Mesenchymal stem cell (in vitro differentiated cells and primary cell): ENCODE measurements around the gene PDGFC.

Experiments used
- DNase-seq: peaks from one replicate; pipeline ENCODE4 v3.0.0-alpha.2; 2013
- H2AFZ ChIP-seq: one replicate; pipeline ENCODE4 v1.6.1; 2013; ENCODE audit warnings: low read depth, mild to moderate bottlenecking, control low read depth, inconsistent platforms, low read length, moderate library complexity
- H2AK5ac ChIP-seq: 2 replicates; pipeline ENCODE4 v1.6.1; 2013; ENCODE audit warnings: low read length, moderate library complexity, mild to moderate bottlenecking, inconsistent platforms; ENCODE audit not compliant: severe bottlenecking
- H2BK120ac ChIP-seq: one replicate; pipeline ENCODE4 v1.6.1; 2013; ENCODE audit warnings: low read depth, mild to moderate bottlenecking, inconsistent platforms, low read length, moderate library complexity
- H2BK12ac ChIP-seq, 2 experiments: one replicate each; pipeline ENCODE4 v1.6.1; 2013; ENCODE audit warnings: inconsistent platforms in 2 of 2, low read length in 2 of 2, mild to moderate bottlenecking in 2 of 2, moderate library complexity in 2 of 2, control low read depth in 1 of 2
- H2BK15ac ChIP-seq: one replicate; pipeline ENCODE4 v1.6.1; 2013; ENCODE audit warnings: mild to moderate bottlenecking, low read depth, inconsistent platforms; ENCODE audit not compliant: poor library complexity, severe bottlenecking
- H2BK5ac ChIP-seq: 2 replicates; pipeline ENCODE4 v1.6.1; 2013; ENCODE audit warnings: low read depth, mild to moderate bottlenecking, low read length, control low read depth, inconsistent platforms; ENCODE audit not compliant: poor library complexity, severe bottlenecking
- H3K14ac ChIP-seq, 2 experiments: one replicate each; pipeline ENCODE4 v1.6.1; 2013; ENCODE audit warnings: inconsistent platforms in 2 of 2, low read length in 2 of 2, control low read depth in 1 of 2, mild to moderate bottlenecking in 1 of 2, moderate library complexity in 1 of 2
- H3K18ac ChIP-seq, 2 experiments: one replicate each; pipeline ENCODE4 v1.6.1; 2013; ENCODE audit warnings: inconsistent platforms in 2 of 2, low read length in 2 of 2, control low read depth in 1 of 2, low read depth in 1 of 2, mild to moderate bottlenecking in 1 of 2
- H3K23ac ChIP-seq, 2 experiments: one replicate each; pipeline ENCODE4 v1.6.1; 2013; ENCODE audit warnings: inconsistent platforms in 2 of 2, low read length in 2 of 2, mild to moderate bottlenecking in 2 of 2, moderate library complexity in 2 of 2, control low read depth in 1 of 2
- H3K27ac ChIP-seq: 2 replicates; pipeline ENCODE4 v1.5.1; 2013; ENCODE audit warnings: mild to moderate bottlenecking, moderate library complexity, low read length, control low read depth, inconsistent platforms; ENCODE audit not compliant: poor library complexity, severe bottlenecking
- H3K27me3 ChIP-seq, 2 experiments: 2 replicates each; pipeline versions ENCODE4 v1.6.1 to v1.7.0; 2013; ENCODE audit warnings: low read length in 2 of 2, mild to moderate bottlenecking in 2 of 2, moderate library complexity in 2 of 2, control low read depth in 1 of 2, inconsistent platforms in 1 of 2; ENCODE audit not compliant: control insufficient read depth in 1 of 2, insufficient read depth in 1 of 2
- H3K36me3 ChIP-seq, 2 experiments: 2 replicates each; pipeline versions ENCODE4 v1.6.1 to v1.7.0; 2013; ENCODE audit warnings: low read length in 2 of 2, control low read depth in 1 of 2, inconsistent platforms in 1 of 2, low read depth in 1 of 2, mild to moderate bottlenecking in 1 of 2; ENCODE audit not compliant: insufficient read depth in 2 of 2, control insufficient read depth in 1 of 2
- H3K4ac ChIP-seq, 2 experiments: one replicate each; pipeline ENCODE4 v1.6.1; 2013; ENCODE audit warnings: inconsistent platforms in 2 of 2, low read length in 2 of 2, mild to moderate bottlenecking in 2 of 2, moderate library complexity in 2 of 2, control low read depth in 1 of 2, low read depth in 1 of 2
- H3K4me1 ChIP-seq: 2 replicates; pipeline ENCODE4 v1.6.1; 2013; ENCODE audit warnings: low read depth, low read length, control low read depth; ENCODE audit not compliant: control insufficient read depth, insufficient read depth
- H3K4me2 ChIP-seq: 2 replicates; pipeline ENCODE4 v1.6.1; 2013; ENCODE audit warnings: low read length, mild to moderate bottlenecking, inconsistent platforms; ENCODE audit not compliant: poor library complexity, severe bottlenecking
- H3K4me3 ChIP-seq, 2 experiments: 2 replicates each; pipeline versions ENCODE4 v1.5.1 to v1.7.0; 2013; ENCODE audit warnings: low read length in 2 of 2, mild to moderate bottlenecking in 2 of 2, control low read depth in 1 of 2, low read depth in 1 of 2; ENCODE audit not compliant: insufficient read depth in 1 of 2
- H3K79me1 ChIP-seq: replicated peaks from 2 replicates; pipeline ENCODE4 v1.6.1; 2013; ENCODE audit warnings: mild to moderate bottlenecking, control low read depth, low read length, inconsistent platforms; ENCODE audit not compliant: poor library complexity, severe bottlenecking
- H3K9ac ChIP-seq: 2 replicates; pipeline ENCODE4 v1.7.0; 2013; ENCODE audit warnings: mild to moderate bottlenecking, low read length, moderate library complexity
- H3K9me3 ChIP-seq: 2 replicates; pipeline ENCODE4 v1.7.0; 2013; ENCODE audit warnings: mild to moderate bottlenecking, low read length; ENCODE audit not compliant: control insufficient read depth
- H4K8ac ChIP-seq: one replicate; pipeline ENCODE4 v1.6.1; 2013; ENCODE audit warnings: inconsistent platforms, mild to moderate bottlenecking, low read length, moderate library complexity
- H4K91ac ChIP-seq: one replicate; pipeline ENCODE4 v1.6.1; 2013; ENCODE audit warnings: mild to moderate bottlenecking, low read length, inconsistent platforms
- WGBS: methylation state at CpG from one replicate; pipeline ENCODE4 v1.1.7; 2013; ENCODE audit warnings: mixed read lengths; 5-methylcytosine and 5-hydroxymethylcytosine counted together

Gene PDGFC

GRCh38 chr4:156738766-156739165, 232.8 kb downstream of the PDGFC start:
- no peak overlapping the region for H3K4me3 ChIP-seq
- H2BK120ac ChIP-seq: no peak overlapping the region
- H2BK12ac ChIP-seq: no peak overlapping the region
- H3K4me1 ChIP-seq: no peaks in the 10 kb centered on the region
- H4K8ac ChIP-seq: no peak overlapping the region
- no peak overlapping the region for H2BK5ac ChIP-seq
- H3K27ac ChIP-seq: no peak overlapping the region
- H3K9me3 ChIP-seq: peaks cover 66% of the 10 kb centered on the region
- H3K27me3 ChIP-seq: no peaks in the 10 kb centered on the region
- H4K91ac ChIP-seq: no peak overlapping the region
- H3K18ac ChIP-seq: no peak overlapping the region
- no peak overlapping the region for H3K14ac ChIP-seq
- H3K36me3 ChIP-seq: no peaks in the 10 kb centered on the region
- H3K4me2 ChIP-seq: no peak overlapping the region
- H3K4ac ChIP-seq: no peak overlapping the region
- no peak overlapping the region for H3K9ac ChIP-seq
- DNase-seq: no peak
- no peaks in the 10 kb centered on the region for H3K79me1 ChIP-seq
- H2AFZ ChIP-seq: no peak overlapping the region
- H2BK15ac ChIP-seq: no peak overlapping the region
- H3K23ac ChIP-seq: no peak overlapping the region
- 94% methylated on average over 1 of the region's 2 CpGs for WGBS
- no peak overlapping the region for H2AK5ac ChIP-seq

- H2BK15ac ChIP-seq: no peak overlapping the region
- H3K27ac ChIP-seq: no peak overlapping the region
- H3K18ac ChIP-seq: no peak overlapping the region
- peaks cover 80% of the 10 kb centered on the region for H3K9me3 ChIP-seq
- H2BK5ac ChIP-seq: no peak overlapping the region
- H3K9ac ChIP-seq: no peak overlapping the region
- no peak overlapping the region for H3K23ac ChIP-seq
- H3K4me1 ChIP-seq: no peaks in the 10 kb centered on the region
- H3K4ac ChIP-seq: no peak overlapping the region
- H3K4me2 ChIP-seq: no peak overlapping the region
- no peak overlapping the region for H2AFZ ChIP-seq
- H3K79me1 ChIP-seq: no peaks in the 10 kb centered on the region
- H3K27me3 ChIP-seq: no peaks in the 10 kb centered on the region
- no peak for DNase-seq
- WGBS: 11% methylated on average over 2 of the region's 7 CpGs
- H2AK5ac ChIP-seq: no peak overlapping the region
- H2BK12ac ChIP-seq: no peak overlapping the region
- H3K4me3 ChIP-seq: no peak overlapping the region
- H3K36me3 ChIP-seq: no peaks in the 10 kb centered on the region
- H4K91ac ChIP-seq: no peak overlapping the region
- H4K8ac ChIP-seq: no peak overlapping the region
- no peak overlapping the region for H3K14ac ChIP-seq
- no peak overlapping the region for H2BK120ac ChIP-seq
Observed at GRCh38 chr4:156734965-156735895, 236.4 kb downstream of the PDGFC start.

- Histone ChIP-seq H3K4me1 (no peaks in the 10 kb centered on the region), H3K18ac (no peak overlapping the region), H3K4me3 (peak overlapping the region in 1 of 2 experiments; percentile 21), H2AK5ac (no peak overlapping the region), H3K4me2 (no peak overlapping the region), H3K23ac (no peak overlapping the region), H3K27ac (no peak overlapping the region), H3K27me3 (no peaks in the 10 kb centered on the region), H3K9me3 (peaks cover 91% of the 10 kb centered on the region), H3K14ac (no peak overlapping the region), H3K4ac (no peak overlapping the region), H2BK5ac (no peak overlapping the region), H4K8ac (no peak overlapping the region), H2BK15ac (no peak overlapping the region), H3K9ac (no peak overlapping the region), H4K91ac (no peak overlapping the region), H3K36me3 (no peaks in the 10 kb centered on the region), H2BK120ac (no peak overlapping the region), H2BK12ac (no peak overlapping the region), H2AFZ (no peak overlapping the region), H3K79me1 (no peaks in the 10 kb centered on the region)
- no CpG with 5 or more reads among the region's 1 CpG for WGBS
- no peak for DNase-seq
Observed at GRCh38 chr4:156733582-156733981, 238.0 kb downstream of the PDGFC start.

- H3K4me1 ChIP-seq: no peaks in the 10 kb centered on the region
- H2BK120ac ChIP-seq: no peak overlapping the region
- H3K4me2 ChIP-seq: no peak overlapping the region
- no peak overlapping the region for H4K8ac ChIP-seq
- H2BK5ac ChIP-seq: no peak overlapping the region
- no peak overlapping the region for H2BK15ac ChIP-seq
- H3K4ac ChIP-seq: no peak overlapping the region
- no peak overlapping the region for H3K14ac ChIP-seq
- H3K79me1 ChIP-seq: no peaks in the 10 kb centered on the region
- H3K27ac ChIP-seq: no peak overlapping the region
- no peak overlapping the region for H2AFZ ChIP-seq
- H3K27me3 ChIP-seq: no peaks in the 10 kb centered on the region
- H3K4me3 ChIP-seq: no peak overlapping the region
- H3K9ac ChIP-seq: no peak overlapping the region
- H4K91ac ChIP-seq: no peak overlapping the region
- 90% methylated on average over 3 of the region's 6 CpGs for WGBS
- H2BK12ac ChIP-seq: no peak overlapping the region
- no peaks in the 10 kb centered on the region for H3K36me3 ChIP-seq
- H3K9me3 ChIP-seq: peaks cover 83% of the 10 kb centered on the region
- H2AK5ac ChIP-seq: no peak overlapping the region
- no peak for DNase-seq
- no peak overlapping the region for H3K23ac ChIP-seq
- H3K18ac ChIP-seq: no peak overlapping the region
Observed at GRCh38 chr4:156732634-156733033, 239.0 kb downstream of the PDGFC start.
